H9 (cell line): ENCODE measurements around the gene NDRG4. TPM values are rescaled to one million over a fixed set of nuclear protein-coding genes. Genes with fewer than 3 reads are reported as not detected.

Experiments
- DNase-seq: peaks from one replicate; pipeline ENCODE4 v3.0.0-alpha.2; 2017
- H2AFZ ChIP-seq: one replicate; pipeline ENCODE4 v1.6.1; 2013; ENCODE audit warnings: mild to moderate bottlenecking, low read length, control low read depth, moderate library complexity
- H2AK5ac ChIP-seq: 2 replicates; pipeline ENCODE4 v1.6.1; 2013; ENCODE audit warnings: low read length, control low read depth, mixed read lengths; ENCODE audit not compliant: insufficient read length
- H2BK120ac ChIP-seq: one replicate; pipeline ENCODE4 v1.6.1; 2013; ENCODE audit warnings: low read depth, mild to moderate bottlenecking, low read length, control low read depth, inconsistent platforms; ENCODE audit not compliant: poor library complexity, severe bottlenecking
- H2BK12ac ChIP-seq: 2 replicates; pipeline ENCODE4 v1.6.1; 2013; ENCODE audit warnings: low read length, control low read depth, mixed read lengths, low read depth; ENCODE audit not compliant: insufficient read length
- H2BK15ac ChIP-seq: 2 replicates; pipeline ENCODE4 v1.6.1; 2013; ENCODE audit warnings: low read depth, low read length, control low read depth
- H2BK20ac ChIP-seq: one replicate; pipeline ENCODE4 v1.6.1; 2013; ENCODE audit warnings: low read depth, mild to moderate bottlenecking, low read length, control low read depth, inconsistent platforms; ENCODE audit not compliant: poor library complexity, severe bottlenecking
- H2BK5ac ChIP-seq: 2 replicates; pipeline ENCODE4 v1.6.1; 2013; ENCODE audit warnings: low read length, control low read depth, mixed read lengths; ENCODE audit not compliant: insufficient read length
- H3K14ac ChIP-seq: 2 replicates; pipeline ENCODE4 v1.6.1; 2013; ENCODE audit warnings: low read length, control low read depth; ENCODE audit not compliant: insufficient read depth
- H3K18ac ChIP-seq: 2 replicates; pipeline ENCODE4 v1.6.1; 2013; ENCODE audit warnings: low read depth, mild to moderate bottlenecking, mixed read lengths, low read length, control low read depth; ENCODE audit not compliant: insufficient read length
- H3K23ac ChIP-seq: 2 replicates; pipeline ENCODE4 v1.6.1; 2013; ENCODE audit warnings: low read length, control low read depth, mixed read lengths, low read depth; ENCODE audit not compliant: insufficient read length
- H3K23me2 ChIP-seq: 2 replicates; pipeline ENCODE4 v1.6.1; 2013; ENCODE audit warnings: low read depth, mild to moderate bottlenecking, mixed read lengths, low read length, control low read depth; ENCODE audit not compliant: insufficient read length, poor library complexity, severe bottlenecking
- H3K27ac ChIP-seq: 2 replicates; pipeline ENCODE4 v1.5.1; 2013; ENCODE audit warnings: low read length, control low read depth, mixed read lengths, low read depth; ENCODE audit not compliant: insufficient read length
- H3K27me3 ChIP-seq: 2 replicates; pipeline ENCODE4 v1.6.1; 2013; ENCODE audit warnings: low read length, control low read depth, inconsistent platforms; ENCODE audit not compliant: insufficient read depth
- H3K4ac ChIP-seq: 2 replicates; pipeline ENCODE4 v1.6.1; 2013; ENCODE audit warnings: low read depth, mild to moderate bottlenecking, control low read depth, inconsistent platforms, low read length, moderate library complexity
- H3K4me1 ChIP-seq: 2 replicates; pipeline ENCODE4 v1.6.1; 2013; ENCODE audit warnings: low read length, control low read depth, inconsistent platforms; ENCODE audit not compliant: insufficient read depth
- H3K4me2 ChIP-seq: 2 replicates; pipeline ENCODE4 v1.6.1; 2013; ENCODE audit warnings: low read length, control low read depth, mixed read lengths; ENCODE audit not compliant: insufficient read length, insufficient read depth
- H3K56ac ChIP-seq: 2 replicates; pipeline ENCODE4 v1.6.1; 2013; ENCODE audit warnings: low read depth, mild to moderate bottlenecking, mixed read lengths, low read length, control low read depth; ENCODE audit not compliant: insufficient read length
- H3K79me1 ChIP-seq: 2 replicates; pipeline ENCODE4 v1.6.1; 2013; ENCODE audit warnings: low read depth, mild to moderate bottlenecking, moderate library complexity, low read length, control low read depth, inconsistent platforms; ENCODE audit not compliant: insufficient read depth, poor library complexity, severe bottlenecking
- H3K79me2 ChIP-seq: 2 replicates; pipeline ENCODE4 v1.6.1; 2013; ENCODE audit warnings: low read length, control low read depth, inconsistent platforms; ENCODE audit not compliant: insufficient read depth
- H3K9ac ChIP-seq: 2 replicates; pipeline ENCODE4 v1.6.1; 2013; ENCODE audit warnings: low read length, control low read depth, mixed read lengths; ENCODE audit not compliant: insufficient read length; ENCODE audit errors: extremely low read depth
- H3K9me3 ChIP-seq: one replicate; pipeline ENCODE4 v1.6.1; 2013; ENCODE audit warnings: low read depth, low read length, inconsistent platforms; ENCODE audit not compliant: control insufficient read depth
- H3T11ph ChIP-seq: one replicate; pipeline ENCODE4 v1.6.1; 2013; ENCODE audit warnings: mild to moderate bottlenecking, low read length, control low read depth, inconsistent platforms
- H4K20me1 ChIP-seq: one replicate; pipeline ENCODE4 v1.6.1; 2013; ENCODE audit not compliant: control insufficient read depth, insufficient read length, insufficient read depth
- H4K5ac ChIP-seq: 2 replicates; pipeline ENCODE4 v1.6.1; 2013; ENCODE audit warnings: low read depth, mild to moderate bottlenecking, mixed read lengths, low read length, control low read depth; ENCODE audit not compliant: insufficient read length
- H4K8ac ChIP-seq: replicated peaks from 2 replicates; pipeline ENCODE4 v1.6.1; 2013; ENCODE audit warnings: low read length, control low read depth, mixed read lengths, low read depth; ENCODE audit not compliant: insufficient read length
- H4K91ac ChIP-seq: 2 replicates; pipeline ENCODE4 v1.6.1; 2013; ENCODE audit warnings: low read depth, mild to moderate bottlenecking, moderate library complexity, mixed read lengths, low read length, control low read depth; ENCODE audit not compliant: insufficient read length
- H3K27ac Mint-ChIP-seq, 3 experiments: 2 replicates in 2 of 3; 3 replicates in 1 of 3; pipeline ENCODE4 v1.8.0; 2020 to 2021; ENCODE audit warnings: mixed read lengths in 3 of 3, mild to moderate bottlenecking in 1 of 3, moderate library complexity in 1 of 3
- H3K27me3 Mint-ChIP-seq: 2 replicates; pipeline ENCODE4 v1.8.0; 2021; ENCODE audit warnings: low read depth, mild to moderate bottlenecking, moderate library complexity, mixed read lengths
- H3K36me3 Mint-ChIP-seq, 3 experiments: 2 replicates in 2 of 3; 3 replicates in 1 of 3; pipeline ENCODE4 v1.8.0; 2020 to 2021; ENCODE audit warnings: low read depth in 3 of 3, mixed read lengths in 3 of 3; ENCODE audit not compliant: insufficient read depth in 1 of 3
- H3K4me1 Mint-ChIP-seq, 2 experiments: 2 replicates each; pipeline ENCODE4 v1.8.0; 2020; ENCODE audit warnings: mixed read lengths in 2 of 2
- H3K4me3 Mint-ChIP-seq, 2 experiments: 2 replicates in 1 of 2; 3 replicates in 1 of 2; pipeline ENCODE4 v1.8.0; 2020 to 2021; ENCODE audit warnings: mild to moderate bottlenecking in 2 of 2, mixed read lengths in 2 of 2, moderate library complexity in 1 of 2
- H3K9me3 Mint-ChIP-seq, 2 experiments: 2 replicates in 1 of 2; 3 replicates in 1 of 2; pipeline ENCODE4 v1.8.0; 2020; ENCODE audit warnings: mild to moderate bottlenecking in 2 of 2, mixed read lengths in 2 of 2, moderate library complexity in 1 of 2
- CTCF ChIP-seq: fragments of 200-600 bp; sonication (generic); conservative IDR thresholded peaks from 3 replicates; pipeline ENCODE4 v1.8.0; 2021; ENCODE audit warnings: antibody characterized with exemption, mild to moderate bottlenecking
- WGBS: extraction: QIAGEN DNeasy Blood & Tissue Kit; methylation state at CpG from one replicate; pipeline ENCODE4 v1.1.7; 2013; ENCODE audit warnings: missing lambda C conversion rate, low lambda C conversion rate, mixed read lengths; ENCODE audit not compliant: insufficient read length; ENCODE audit errors: extremely low coverage; 5-methylcytosine and 5-hydroxymethylcytosine counted together
- total RNA-seq: library from RNA; stranded (reverse); gene quantifications from 2 replicates; pipeline ENCODE4 v1.2.1, GENCODE V29; 2021

NDRG4 gene
- total RNA-seq, 1 experiment from 2014 or later = 18.6 TPM

- H3K18ac ChIP-seq = no peak overlapping the region
- H3K56ac ChIP-seq = no peak overlapping the region
- no peak overlapping the region for H3T11ph ChIP-seq
- H3K27me3 ChIP-seq = peaks cover 23% of the 10 kb centered on the region; the same call in 1 of the 2 replicates
- Mint-ChIP-seq H3K27ac (no peak overlapping the region), H3K4me3 (no peak overlapping the region), H3K36me3 (no peaks in the 10 kb centered on the region), H3K4me1 (peaks cover 9 to 24% of the 10 kb centered on the region in 2 experiments), H3K27me3 (peaks cover 75% of the 10 kb centered on the region), H3K9me3 (no peaks in the 10 kb centered on the region; a peak in 1 of 5 replicates)
- no peak overlapping the region for H2BK12ac ChIP-seq
- no peak overlapping the region for H4K8ac ChIP-seq
- no peaks in the 10 kb centered on the region for H4K20me1 ChIP-seq
- H2BK20ac ChIP-seq = no peak overlapping the region
- no peak overlapping the region for H2BK15ac ChIP-seq
- H4K91ac ChIP-seq = no peak overlapping the region
- WGBS = no CpG with 5 or more reads among the region's 5 CpGs
- DNase-seq = no peak
- no peaks in the 10 kb centered on the region for H3K9me3 ChIP-seq
- no peak overlapping the region for H3K23ac ChIP-seq
- no peak overlapping the region for H2AK5ac ChIP-seq
- no peaks in the 10 kb centered on the region for H3K79me1 ChIP-seq
- no peaks in the 10 kb centered on the region for H3K4me1 ChIP-seq
- no peak overlapping the region for H2BK120ac ChIP-seq
- no peaks in the 10 kb centered on the region for H3K79me2 ChIP-seq
- H3K9ac ChIP-seq = no peak overlapping the region
- no peak overlapping the region for H3K27ac ChIP-seq
- no peak overlapping the region for H3K4me2 ChIP-seq
- H3K23me2 ChIP-seq = peaks cover 23% of the 10 kb centered on the region
- TF ChIP-seq CTCF = no peak
- H4K5ac ChIP-seq = no peak overlapping the region
- no peak overlapping the region for H2BK5ac ChIP-seq
- no peak overlapping the region for H3K4ac ChIP-seq
- H2AFZ ChIP-seq = no peak overlapping the region
- H3K14ac ChIP-seq = no peak overlapping the region
These were observed 38.9 kb upstream of the NDRG4 start for GRCh38 chr16:58461056-58461455.
